WTC11 (cell line): Measurements from ENCODE around the gene PHLDB3. TPM values are rescaled to one million over a fixed set of nuclear protein-coding genes. Genes with fewer than 3 reads are reported as not detected.

ENCODE experiments used
- ATAC-seq: fragments of 200-7000 bp; cut with Tn5 transposase; 2 replicates; pipeline ENCODE4 v1.10.0; 2021; ENCODE audit warnings: mild to moderate bottlenecking, moderate library complexity
- CTCF ChIA-PET: fragments of 300-600 bp; sonication (Branson Sonifier 250); formaldehyde crosslinking; loops from one replicate; lab custom pipeline; 2021; ENCODE audit warnings: antibody characterized with exemption; lab: Charles Lee
- POLR2A ChIA-PET: fragments of 350-600 bp; sonication (Branson Sonifier 250); formaldehyde crosslinking; loops from one replicate; lab custom pipeline; 2021; ENCODE audit warnings: antibody characterized with exemption; lab: Charles Lee
- DNase-seq: peaks from one replicate; pipeline ENCODE4 v3.0.0; 2021; ENCODE audit warnings: low spot score
- H3K27ac Mint-ChIP-seq: 2 replicates; pipeline ENCODE4 v1.8.0; 2021; ENCODE audit warnings: mixed read lengths
- H3K27me3 Mint-ChIP-seq: 2 replicates; pipeline ENCODE4 v1.8.0; 2021; ENCODE audit warnings: low read depth, mild to moderate bottlenecking, moderate library complexity, mixed read lengths
- H3K36me3 Mint-ChIP-seq: 2 replicates; pipeline ENCODE4 v1.8.0; 2021; ENCODE audit warnings: mixed read lengths
- H3K4me1 Mint-ChIP-seq: 2 replicates; pipeline ENCODE4 v1.8.0; 2022; ENCODE audit warnings: mixed read lengths
- H3K4me3 Mint-ChIP-seq: 2 replicates; pipeline ENCODE4 v1.8.0; 2021; ENCODE audit warnings: mild to moderate bottlenecking, moderate library complexity, mixed read lengths
- H3K9me3 Mint-ChIP-seq: 2 replicates; pipeline ENCODE4 v1.8.0; 2021; ENCODE audit warnings: mixed read lengths
- ATF6 ChIP-seq: sonication (generic); formaldehyde crosslinking; IDR thresholded peaks from 2 replicates; pipeline ENCODE4 v1.8.1; 2023; ENCODE audit warnings: mild to moderate bottlenecking, missing genetic modification reagents
- GTF2I ChIP-seq: fragments of 250-450 bp; sonication (Bioruptor Pico); conservative IDR thresholded peaks from 2 replicates; pipeline ENCODE4 v1.4.0; 2021; ENCODE audit warnings: mild to moderate bottlenecking
- NR3C1 ChIP-seq: sonication (generic); formaldehyde crosslinking; conservative IDR thresholded peaks from 2 replicates; pipeline ENCODE4 v1.8.1; 2023; ENCODE audit warnings: low read depth, mild to moderate bottlenecking, missing genetic modification reagents
- USF2 ChIP-seq: sonication (generic); formaldehyde crosslinking; IDR thresholded peaks from 2 replicates; pipeline ENCODE4 v1.8.1; 2023; ENCODE audit warnings: mild to moderate bottlenecking, missing genetic modification reagents, moderate library complexity
- ZMAT4 ChIP-seq: fragments of 250-450 bp; sonication (Bioruptor Pico); IDR thresholded peaks from 2 replicates; pipeline ENCODE4 v1.9.0; 2021; ENCODE audit warnings: mild to moderate bottlenecking
- ZNF121 ChIP-seq: sonication (generic); formaldehyde crosslinking; IDR thresholded peaks from 2 replicates; pipeline ENCODE4 v1.8.0; 2023; ENCODE audit warnings: missing genetic modification reagents
- ZNF138 ChIP-seq: sonication (generic); formaldehyde crosslinking; conservative IDR thresholded peaks from 2 replicates; pipeline ENCODE4 v1.8.1; 2022; ENCODE audit warnings: mild to moderate bottlenecking, moderate library complexity, missing genetic modification reagents
- ZNF512 ChIP-seq: sonication (generic); formaldehyde crosslinking; IDR thresholded peaks from 2 replicates; pipeline ENCODE4 v1.8.1; 2022; ENCODE audit warnings: missing genetic modification reagents, borderline replicate concordance
- total RNA-seq: library from RNA; stranded (reverse); gene quantifications from 3 replicates; pipeline ENCODE4 v1.2.3, GENCODE V29; 2021
- TF ChIP-seq, protein P1 (sequence below): sonication (generic); formaldehyde crosslinking; IDR thresholded peaks from 2 replicates; pipeline ENCODE4 v1.8.1; 2023; ENCODE audit warnings: mild to moderate bottlenecking, missing genetic modification reagents
- TF ChIP-seq, protein P2 (sequence below): sonication (generic); formaldehyde crosslinking; IDR thresholded peaks from 2 replicates; pipeline ENCODE4 v1.8.1; 2022; ENCODE audit warnings: low read depth, missing genetic modification reagents, borderline replicate concordance
- TF ChIP-seq, protein P3 (sequence below): fragments of 250-450 bp; sonication (Bioruptor Pico); IDR thresholded peaks from 2 replicates; pipeline ENCODE4 v1.9.0; 2021; ENCODE audit warnings: mild to moderate bottlenecking, borderline replicate concordance
- TF ChIP-seq, protein P4 (sequence below): sonication (generic); formaldehyde crosslinking; IDR thresholded peaks from 2 replicates; pipeline ENCODE4 v1.8.0; 2022; ENCODE audit warnings: mild to moderate bottlenecking, missing genetic modification reagents

The PHLDB3 gene
- total RNA-seq, 1 experiment from 2014 or later = 14.6 TPM

DNA sequence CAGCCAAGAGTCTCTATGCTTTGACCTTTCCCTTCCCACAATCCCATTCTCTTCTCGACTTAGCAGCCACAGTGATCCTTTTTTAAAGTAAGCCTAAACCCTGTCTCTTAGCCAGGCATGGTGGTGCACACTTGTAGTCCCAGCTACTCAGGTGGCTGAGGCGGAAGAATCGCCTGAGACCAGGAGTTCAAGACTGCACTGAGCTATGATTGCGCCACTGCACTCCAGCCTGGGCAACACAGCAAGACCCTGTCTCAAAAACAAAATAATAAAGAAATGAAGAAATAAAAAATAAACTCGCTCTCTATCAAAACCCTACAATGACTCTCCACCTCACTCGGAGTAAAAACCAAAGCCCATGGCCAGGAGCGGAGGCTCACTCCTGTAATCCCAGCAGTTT lies 75.2 kb downstream of the PHLDB3 start:
- H3K9me3 Mint-ChIP-seq = no peaks in the 10 kb centered on the region
- ATAC-seq (no peak), DNase-seq (no peak)
- H3K36me3 Mint-ChIP-seq = no peaks in the 10 kb centered on the region
- no peak overlapping the region for H3K27ac Mint-ChIP-seq
- peaks cover 25% of the 10 kb centered on the region for H3K4me1 Mint-ChIP-seq
- no peak overlapping the region for H3K4me3 Mint-ChIP-seq
- ChIA-PET POLR2A (no interaction called here), CTCF (interaction anchor here (0.9 to 6.0 kb wide), 3 partner anchors 18 to 90 kb away, joined by 3 to 39 read pairs (median 8); no protein-coding TSS in a partner anchor)
- TF ChIP-seq ZMAT4 (CRISPR knock-in tag) (no peak), NR3C1 (CRISPR knock-in tag) (no peak), ATF6 (CRISPR knock-in tag) (no peak), ZNF138 (no peak), USF2 (no peak), ZNF121 (peak; percentile 58; the same call in 1 of the 2 replicates)
- TF ChIP-seq, protein P1, sequence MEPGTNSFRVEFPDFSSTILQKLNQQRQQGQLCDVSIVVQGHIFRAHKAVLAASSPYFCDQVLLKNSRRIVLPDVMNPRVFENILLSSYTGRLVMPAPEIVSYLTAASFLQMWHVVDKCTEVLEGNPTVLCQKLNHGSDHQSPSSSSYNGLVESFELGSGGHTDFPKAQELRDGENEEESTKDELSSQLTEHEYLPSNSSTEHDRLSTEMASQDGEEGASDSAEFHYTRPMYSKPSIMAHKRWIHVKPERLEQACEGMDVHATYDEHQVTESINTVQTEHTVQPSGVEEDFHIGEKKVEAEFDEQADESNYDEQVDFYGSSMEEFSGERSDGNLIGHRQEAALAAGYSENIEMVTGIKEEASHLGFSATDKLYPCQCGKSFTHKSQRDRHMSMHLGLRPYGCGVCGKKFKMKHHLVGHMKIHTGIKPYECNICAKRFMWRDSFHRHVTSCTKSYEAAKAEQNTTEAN (CRISPR knock-in tag) = no peak
- TF ChIP-seq, protein P2, sequence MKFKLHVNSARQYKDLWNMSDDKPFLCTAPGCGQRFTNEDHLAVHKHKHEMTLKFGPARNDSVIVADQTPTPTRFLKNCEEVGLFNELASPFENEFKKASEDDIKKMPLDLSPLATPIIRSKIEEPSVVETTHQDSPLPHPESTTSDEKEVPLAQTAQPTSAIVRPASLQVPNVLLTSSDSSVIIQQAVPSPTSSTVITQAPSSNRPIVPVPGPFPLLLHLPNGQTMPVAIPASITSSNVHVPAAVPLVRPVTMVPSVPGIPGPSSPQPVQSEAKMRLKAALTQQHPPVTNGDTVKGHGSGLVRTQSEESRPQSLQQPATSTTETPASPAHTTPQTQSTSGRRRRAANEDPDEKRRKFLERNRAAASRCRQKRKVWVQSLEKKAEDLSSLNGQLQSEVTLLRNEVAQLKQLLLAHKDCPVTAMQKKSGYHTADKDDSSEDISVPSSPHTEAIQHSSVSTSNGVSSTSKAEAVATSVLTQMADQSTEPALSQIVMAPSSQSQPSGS (CRISPR knock-in tag) = no peak
- H3K27me3 Mint-ChIP-seq = no peaks in the 10 kb centered on the region

DNA sequence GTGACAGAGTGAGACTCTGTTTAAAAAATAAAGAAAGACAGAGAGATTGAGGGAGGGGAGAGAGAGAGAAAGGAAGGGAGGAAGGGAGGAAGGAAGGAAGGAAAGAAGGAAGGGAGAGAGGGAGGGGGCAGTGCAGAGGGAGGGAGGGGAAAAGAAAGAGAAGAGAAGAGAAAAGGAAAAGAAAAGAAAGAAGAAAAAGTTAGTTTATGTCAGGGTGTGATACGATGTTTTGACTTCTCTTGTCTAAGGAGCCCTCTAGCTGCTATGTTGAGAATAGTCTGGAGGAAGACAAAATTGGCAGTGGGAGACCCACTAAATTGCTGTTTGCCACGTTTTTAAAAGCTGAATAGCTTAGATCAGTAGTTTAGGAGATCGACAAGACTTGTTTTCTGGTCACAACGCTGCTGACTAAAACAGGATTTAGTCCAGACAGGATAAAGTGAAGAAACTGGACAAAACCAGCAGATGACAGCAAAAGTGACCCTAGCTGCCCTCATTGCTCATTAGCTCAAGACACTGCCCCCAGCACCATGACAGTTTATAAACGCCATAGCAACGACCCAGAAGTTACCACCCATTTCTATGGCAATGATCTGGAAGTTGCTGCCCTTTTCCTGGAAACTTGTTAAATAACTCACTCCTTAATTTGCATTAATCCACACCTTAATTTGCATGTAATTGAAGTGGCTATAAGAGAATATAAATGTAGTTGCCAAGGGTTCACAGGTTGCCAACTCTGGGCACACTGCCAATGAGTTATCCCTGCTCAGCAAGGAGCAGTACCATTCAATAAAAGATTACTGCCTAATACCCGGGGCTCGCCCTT lies 78.8 kb downstream of the PHLDB3 start:
- ChIA-PET CTCF (interaction anchor here (0.6 to 2.1 kb wide), 29 partner anchors 9 to 384 kb away, joined by 3 to 14 read pairs (median 4); partner anchors contain the start of genes IRGQ, ZNF575 and ZNF576), POLR2A (no interaction called here)

More for the DNA sequence above, 78.8 kb downstream of the PHLDB3 start:
- H3K36me3 Mint-ChIP-seq = no peaks in the 10 kb centered on the region
- H3K27ac Mint-ChIP-seq = no peak overlapping the region
- H3K4me1 Mint-ChIP-seq = peaks cover 32% of the 10 kb centered on the region
- DNase-seq (no peak), ATAC-seq (peak; percentile 67)
- TF ChIP-seq, protein P3, sequence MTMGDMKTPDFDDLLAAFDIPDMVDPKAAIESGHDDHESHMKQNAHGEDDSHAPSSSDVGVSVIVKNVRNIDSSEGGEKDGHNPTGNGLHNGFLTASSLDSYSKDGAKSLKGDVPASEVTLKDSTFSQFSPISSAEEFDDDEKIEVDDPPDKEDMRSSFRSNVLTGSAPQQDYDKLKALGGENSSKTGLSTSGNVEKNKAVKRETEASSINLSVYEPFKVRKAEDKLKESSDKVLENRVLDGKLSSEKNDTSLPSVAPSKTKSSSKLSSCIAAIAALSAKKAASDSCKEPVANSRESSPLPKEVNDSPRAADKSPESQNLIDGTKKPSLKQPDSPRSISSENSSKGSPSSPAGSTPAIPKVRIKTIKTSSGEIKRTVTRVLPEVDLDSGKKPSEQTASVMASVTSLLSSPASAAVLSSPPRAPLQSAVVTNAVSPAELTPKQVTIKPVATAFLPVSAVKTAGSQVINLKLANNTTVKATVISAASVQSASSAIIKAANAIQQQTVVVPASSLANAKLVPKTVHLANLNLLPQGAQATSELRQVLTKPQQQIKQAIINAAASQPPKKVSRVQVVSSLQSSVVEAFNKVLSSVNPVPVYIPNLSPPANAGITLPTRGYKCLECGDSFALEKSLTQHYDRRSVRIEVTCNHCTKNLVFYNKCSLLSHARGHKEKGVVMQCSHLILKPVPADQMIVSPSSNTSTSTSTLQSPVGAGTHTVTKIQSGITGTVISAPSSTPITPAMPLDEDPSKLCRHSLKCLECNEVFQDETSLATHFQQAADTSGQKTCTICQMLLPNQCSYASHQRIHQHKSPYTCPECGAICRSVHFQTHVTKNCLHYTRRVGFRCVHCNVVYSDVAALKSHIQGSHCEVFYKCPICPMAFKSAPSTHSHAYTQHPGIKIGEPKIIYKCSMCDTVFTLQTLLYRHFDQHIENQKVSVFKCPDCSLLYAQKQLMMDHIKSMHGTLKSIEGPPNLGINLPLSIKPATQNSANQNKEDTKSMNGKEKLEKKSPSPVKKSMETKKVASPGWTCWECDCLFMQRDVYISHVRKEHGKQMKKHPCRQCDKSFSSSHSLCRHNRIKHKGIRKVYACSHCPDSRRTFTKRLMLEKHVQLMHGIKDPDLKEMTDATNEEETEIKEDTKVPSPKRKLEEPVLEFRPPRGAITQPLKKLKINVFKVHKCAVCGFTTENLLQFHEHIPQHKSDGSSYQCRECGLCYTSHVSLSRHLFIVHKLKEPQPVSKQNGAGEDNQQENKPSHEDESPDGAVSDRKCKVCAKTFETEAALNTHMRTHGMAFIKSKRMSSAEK (CRISPR knock-in tag) = no peak
- no peak for TF ChIP-seq ZNF121
- TF ChIP-seq, protein P4, sequence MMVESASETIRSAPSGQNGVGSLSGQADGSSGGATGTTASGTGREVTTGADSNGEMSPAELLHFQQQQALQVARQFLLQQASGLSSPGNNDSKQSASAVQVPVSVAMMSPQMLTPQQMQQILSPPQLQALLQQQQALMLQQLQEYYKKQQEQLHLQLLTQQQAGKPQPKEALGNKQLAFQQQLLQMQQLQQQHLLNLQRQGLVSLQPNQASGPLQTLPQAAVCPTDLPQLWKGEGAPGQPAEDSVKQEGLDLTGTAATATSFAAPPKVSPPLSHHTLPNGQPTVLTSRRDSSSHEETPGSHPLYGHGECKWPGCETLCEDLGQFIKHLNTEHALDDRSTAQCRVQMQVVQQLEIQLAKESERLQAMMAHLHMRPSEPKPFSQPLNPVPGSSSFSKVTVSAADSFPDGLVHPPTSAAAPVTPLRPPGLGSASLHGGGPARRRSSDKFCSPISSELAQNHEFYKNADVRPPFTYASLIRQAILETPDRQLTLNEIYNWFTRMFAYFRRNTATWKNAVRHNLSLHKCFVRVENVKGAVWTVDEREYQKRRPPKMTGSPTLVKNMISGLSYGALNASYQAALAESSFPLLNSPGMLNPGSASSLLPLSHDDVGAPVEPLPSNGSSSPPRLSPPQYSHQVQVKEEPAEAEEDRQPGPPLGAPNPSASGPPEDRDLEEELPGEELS (CRISPR knock-in tag) = no peak
- TF ChIP-seq GTF2I = no peak
- TF ChIP-seq ZNF512 (CRISPR knock-in tag) = peak; percentile 85; the same call in 1 of the 2 replicates
- no peaks in the 10 kb centered on the region for H3K27me3 Mint-ChIP-seq
- no peak overlapping the region for H3K4me3 Mint-ChIP-seq
- H3K9me3 Mint-ChIP-seq = no peaks in the 10 kb centered on the region
